Keratinocyte (primary cell): ENCODE data around the gene SYT1. TPM values are rescaled to one million over a fixed set of nuclear protein-coding genes. Genes with fewer than 3 reads are reported as not detected.

Experiments used
- DNase-seq: peaks from one replicate; pipeline ENCODE4 v3.0.0-alpha.2; 2011; ENCODE audit warnings: low read depth, missing footprints, low spot score
- FAIRE-seq: peaks from 2 replicates; lab custom pipeline; 2011; peaks lifted over from hg19 to GRCh38; lab: Jason Lieb, UNC
- H2AFZ ChIP-seq: 2 replicates; pipeline ENCODE4 v1.6.0; 2012; ENCODE audit warnings: low read length, control low read depth, inconsistent platforms; ENCODE audit not compliant: control insufficient read depth
- H3K27ac ChIP-seq: 2 replicates; pipeline ENCODE4 v1.5.1; 2011; ENCODE audit warnings: low read length; ENCODE audit not compliant: control insufficient read depth, insufficient read depth
- H3K27me3 ChIP-seq: 3 replicates; pipeline ENCODE4 v1.6.0; 2011; ENCODE audit warnings: low read length; ENCODE audit not compliant: control insufficient read depth, insufficient read depth; ENCODE audit errors: extremely low read depth
- H3K36me3 ChIP-seq, 2 experiments: 2 replicates in 1 of 2; 3 replicates in 1 of 2; pipeline ENCODE4 v1.5.1; 2011; ENCODE audit warnings: low read length in 2 of 2, mild to moderate bottlenecking in 1 of 2; ENCODE audit not compliant: control insufficient read depth in 2 of 2, insufficient read depth in 2 of 2; ENCODE audit errors: extremely low read depth in 1 of 2
- H3K4me1 ChIP-seq: 3 replicates; pipeline ENCODE4 v1.5.1; 2011; ENCODE audit warnings: low read length; ENCODE audit not compliant: control insufficient read depth, insufficient read depth; ENCODE audit errors: extremely low read depth
- H3K4me2 ChIP-seq: 3 replicates; pipeline ENCODE4 v1.6.0; 2011; ENCODE audit warnings: low read depth, low read length; ENCODE audit not compliant: control insufficient read depth, insufficient read depth; ENCODE audit errors: extremely low read depth
- H3K4me3 ChIP-seq, 3 experiments: fragments of 200-600 bp in 1 of 3; sonication (generic) in 1 of 3; 2 replicates in 2 of 3; 3 replicates in 1 of 3; pipeline ENCODE4 v1.5.1; 2011 to 2016; ENCODE audit warnings: low read length in 3 of 3, mild to moderate bottlenecking in 3 of 3, control low read depth in 2 of 3, inconsistent platforms in 1 of 3, low read depth in 1 of 3, mixed read lengths in 1 of 3, mixed run types in 1 of 3, moderate library complexity in 1 of 3; ENCODE audit not compliant: control insufficient read depth in 2 of 3, insufficient read depth in 2 of 3; ENCODE audit errors: extremely low read depth in 1 of 3
- H3K79me2 ChIP-seq: 2 replicates; pipeline ENCODE4 v1.6.0; 2012; ENCODE audit warnings: low read length; ENCODE audit not compliant: control insufficient read depth, insufficient read depth
- H3K9ac ChIP-seq: 3 replicates; pipeline ENCODE4 v1.6.0; 2011; ENCODE audit warnings: low read length; ENCODE audit not compliant: control insufficient read depth, insufficient read depth; ENCODE audit errors: extremely low read depth
- H3K9me1 ChIP-seq: 3 replicates; pipeline ENCODE4 v1.6.0; 2011; ENCODE audit warnings: low read length; ENCODE audit not compliant: control insufficient read depth, insufficient read depth; ENCODE audit errors: extremely low read depth
- H3K9me3 ChIP-seq: 2 replicates; pipeline ENCODE4 v1.5.1; 2012; ENCODE audit warnings: low read depth, low read length; ENCODE audit not compliant: control insufficient read depth
- H4K20me1 ChIP-seq: 3 replicates; pipeline ENCODE4 v1.6.0; 2011; ENCODE audit warnings: low read length; ENCODE audit not compliant: control insufficient read depth, insufficient read depth; ENCODE audit errors: extremely low read depth
- CTCF ChIP-seq, 3 experiments: IDR thresholded peaks in 1 of 3; conservative IDR thresholded peaks in 1 of 3; optimal IDR thresholded peaks in 1 of 3; 2 replicates in 2 of 3; 3 replicates in 1 of 3; pipeline versions ENCODE3 to v1.5.1; 2011; ENCODE audit warnings: low read length in 3 of 3, mild to moderate bottlenecking in 3 of 3, moderate library complexity in 2 of 3, control low read depth in 1 of 3, inconsistent platforms in 1 of 3; ENCODE audit not compliant: insufficient read depth in 2 of 3; ENCODE audit errors: extremely low read depth in 1 of 3
- EZH2 ChIP-seq: IDR thresholded peaks from one replicate; pipeline ENCODE4 v1.6.1; 2012; ENCODE audit warnings: inconsistent platforms, mild to moderate bottlenecking, low read length, moderate library complexity
- dilution Hi-C: fragments of 300-500 bp; cut with MboI; formaldehyde crosslinking; loops from one replicate; pipeline ENCODE4 v1.7.0; 2020; ENCODE audit warnings: low sequenced_read_pairs; ENCODE audit not compliant: extremely low pct_ligation_motif_present
- polyA plus RNA-seq, 5 experiments: library from polyadenylated mRNA; depleted of rRNA in 3 of 5; stranded (reverse) in 3 of 5; stranded (forward) in 1 of 5; unstranded in 1 of 5; fragments of >200 nt; gene quantifications; 1 replicate in 1 of 5; 2 replicates in 3 of 5; 3 replicates in 1 of 5; pipeline versions ENCODE4 v1.2.1 to v1.2.3, GENCODE V29; 2011 to 2012; ENCODE audit warnings: missing spikeins in 2 of 5, low read depth in 1 of 5, low replicate concordance in 1 of 5

The SYT1 gene
- polyA plus RNA-seq, 1 donor (not counting 4 experiments of a cell fraction or from before 2014, with no cell fraction given) = 6.1 TPM

GRCh38 chr12:79168687-79169086 lies 304.1 kb downstream of the SYT1 start:
- dilution Hi-C loops = no loop called here
- Histone ChIP-seq H3K27ac (no peak overlapping the region), H4K20me1 (no peaks in the 10 kb centered on the region), H3K27me3 (no peaks in the 10 kb centered on the region), H3K9me1 (no peaks in the 10 kb centered on the region), H3K4me1 (no peaks in the 10 kb centered on the region), H3K4me2 (no peak overlapping the region), H3K9me3 (no peaks in the 10 kb centered on the region), H3K79me2 (no peaks in the 10 kb centered on the region), H3K9ac (no peak overlapping the region), H3K4me3 (no peak overlapping the region), H3K36me3 (no peaks in the 10 kb centered on the region), H2AFZ (no peak overlapping the region)
- no peak for TF ChIP-seq CTCF (optimal IDR thresholded peaks at IDR 0.05 in 1 of 3, IDR thresholded peaks at IDR 0.05 in 1 of 3, conservative IDR thresholded peaks at IDR 0.05 in 1 of 3; ENCODE audit: extremely low read depth in 1 of 3, insufficient read depth in 2 of 3, low read length in 3 of 3)
- TF ChIP-seq EZH2 = no peak
- DNase-seq (no peak), FAIRE-seq (no peak)

- Histone ChIP-seq H3K27me3 (no peaks in the 10 kb centered on the region), H3K79me2 (no peaks in the 10 kb centered on the region), H3K4me3 (no peak overlapping the region), H3K9me3 (no peaks in the 10 kb centered on the region), H3K9ac (no peak overlapping the region), H3K36me3 (no peaks in the 10 kb centered on the region), H3K27ac (no peak overlapping the region), H3K4me1 (no peaks in the 10 kb centered on the region), H4K20me1 (no peaks in the 10 kb centered on the region), H3K4me2 (no peak overlapping the region), H3K9me1 (no peaks in the 10 kb centered on the region), H2AFZ (no peak overlapping the region)
- no peak for TF ChIP-seq EZH2
- TF ChIP-seq CTCF (optimal IDR thresholded peaks at IDR 0.05 in 1 of 3, IDR thresholded peaks at IDR 0.05 in 1 of 3, conservative IDR thresholded peaks at IDR 0.05 in 1 of 3; ENCODE audit: extremely low read depth in 1 of 3, insufficient read depth in 2 of 3, low read length in 3 of 3) = peak in 2 of 3 experiments; percentile 10 to 18
- dilution Hi-C loops = no loop called here
- no peak for DNase-seq
- no peak for FAIRE-seq
These were observed 310.1 kb downstream of the SYT1 start for GRCh38 chr12:79174626-79175025.
